Nephron progenitor cell (in vitro differentiated cells): ENCODE data around the gene LIPJ.
A peak's percentile ranks its signal among the peaks of the same experiment; 100 is the strongest.

ENCODE experiments used
- DNase-seq: peaks from one replicate; pipeline ENCODE4 v3.0.0; 2021
- H3K27ac Mint-ChIP-seq: 2 replicates; pipeline ENCODE4 v1.8.0; 2021; ENCODE audit warnings: mild to moderate bottlenecking, moderate library complexity, mixed read lengths
- H3K27me3 Mint-ChIP-seq: 2 replicates; pipeline ENCODE4 v1.8.0; 2021; ENCODE audit warnings: mild to moderate bottlenecking, low read depth, mixed read lengths; ENCODE audit not compliant: poor library complexity
- H3K36me3 Mint-ChIP-seq: 2 replicates; pipeline ENCODE4 v1.8.0; 2021; ENCODE audit warnings: low read depth, mixed read lengths
- H3K4me1 Mint-ChIP-seq: 2 replicates; pipeline ENCODE4 v1.8.0; 2021; ENCODE audit warnings: mixed read lengths
- H3K4me3 Mint-ChIP-seq: 2 replicates; pipeline ENCODE4 v1.8.0; 2021; ENCODE audit warnings: mild to moderate bottlenecking, moderate library complexity, mixed read lengths
- H3K9me3 Mint-ChIP-seq: 2 replicates; pipeline ENCODE4 v1.8.0; 2021; ENCODE audit warnings: mild to moderate bottlenecking, moderate library complexity, mixed read lengths
- TF ChIP-seq, protein P1 (sequence below): fragments of 200-600 bp; sonication (generic); IDR thresholded peaks from 2 replicates; pipeline ENCODE4 v1.5.0; 2021; ENCODE audit warnings: antibody characterized with exemption

LIPJ gene

GRCh38 chr10:88582806-88583583 is 3.6 kb upstream of the LIPJ start, which contains the start of gene RNLS:
Gene RNLS (minus strand): TSS chr10:88583318.
- H3K4me3 Mint-ChIP-seq, result peak within 1 kb of the TSS; percentile 86
- H3K27ac Mint-ChIP-seq, result no peak within 1 kb of the TSS
- DNase-seq, result peak; percentile 51
- peaks cover 4% of the 10 kb centered on the region for H3K36me3 Mint-ChIP-seq
- H3K9me3 Mint-ChIP-seq, result peaks cover 20% of the 10 kb centered on the region
- TF ChIP-seq, protein P1, sequence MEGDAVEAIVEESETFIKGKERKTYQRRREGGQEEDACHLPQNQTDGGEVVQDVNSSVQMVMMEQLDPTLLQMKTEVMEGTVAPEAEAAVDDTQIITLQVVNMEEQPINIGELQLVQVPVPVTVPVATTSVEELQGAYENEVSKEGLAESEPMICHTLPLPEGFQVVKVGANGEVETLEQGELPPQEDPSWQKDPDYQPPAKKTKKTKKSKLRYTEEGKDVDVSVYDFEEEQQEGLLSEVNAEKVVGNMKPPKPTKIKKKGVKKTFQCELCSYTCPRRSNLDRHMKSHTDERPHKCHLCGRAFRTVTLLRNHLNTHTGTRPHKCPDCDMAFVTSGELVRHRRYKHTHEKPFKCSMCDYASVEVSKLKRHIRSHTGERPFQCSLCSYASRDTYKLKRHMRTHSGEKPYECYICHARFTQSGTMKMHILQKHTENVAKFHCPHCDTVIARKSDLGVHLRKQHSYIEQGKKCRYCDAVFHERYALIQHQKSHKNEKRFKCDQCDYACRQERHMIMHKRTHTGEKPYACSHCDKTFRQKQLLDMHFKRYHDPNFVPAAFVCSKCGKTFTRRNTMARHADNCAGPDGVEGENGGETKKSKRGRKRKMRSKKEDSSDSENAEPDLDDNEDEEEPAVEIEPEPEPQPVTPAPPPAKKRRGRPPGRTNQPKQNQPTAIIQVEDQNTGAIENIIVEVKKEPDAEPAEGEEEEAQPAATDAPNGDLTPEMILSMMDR, result peak; percentile 61
- peaks cover 6% of the 10 kb centered on the region for H3K4me1 Mint-ChIP-seq
- H3K27me3 Mint-ChIP-seq, result peaks cover 18% of the 10 kb centered on the region

- Mint-ChIP-seq H3K9me3 (peaks cover 20% of the 10 kb centered on the region), H3K27ac (no peak overlapping the region), H3K36me3 (peaks cover 4% of the 10 kb centered on the region), H3K4me1 (peaks cover 6% of the 10 kb centered on the region), H3K27me3 (peaks cover 18% of the 10 kb centered on the region), H3K4me3 (peak overlapping the region; percentile 86)
- TF ChIP-seq, protein P1, result no peak
- no peak for DNase-seq
Measured at GRCh38 chr10:88583584-88583957, 3.0 kb upstream of the LIPJ start.

- no peaks in the 10 kb centered on the region for H3K36me3 Mint-ChIP-seq
- H3K4me1 Mint-ChIP-seq, result no peaks in the 10 kb centered on the region
- no peak for DNase-seq
- H3K9me3 Mint-ChIP-seq, result no peaks in the 10 kb centered on the region
- no peak overlapping the region for H3K27ac Mint-ChIP-seq
- TF ChIP-seq, protein P1, result no peak
- no peak overlapping the region for H3K4me3 Mint-ChIP-seq
- H3K27me3 Mint-ChIP-seq, result peaks cover 15% of the 10 kb centered on the region
Measured at GRCh38 chr10:88592381-88592780, 5.8 kb downstream of the LIPJ start.

DNA sequence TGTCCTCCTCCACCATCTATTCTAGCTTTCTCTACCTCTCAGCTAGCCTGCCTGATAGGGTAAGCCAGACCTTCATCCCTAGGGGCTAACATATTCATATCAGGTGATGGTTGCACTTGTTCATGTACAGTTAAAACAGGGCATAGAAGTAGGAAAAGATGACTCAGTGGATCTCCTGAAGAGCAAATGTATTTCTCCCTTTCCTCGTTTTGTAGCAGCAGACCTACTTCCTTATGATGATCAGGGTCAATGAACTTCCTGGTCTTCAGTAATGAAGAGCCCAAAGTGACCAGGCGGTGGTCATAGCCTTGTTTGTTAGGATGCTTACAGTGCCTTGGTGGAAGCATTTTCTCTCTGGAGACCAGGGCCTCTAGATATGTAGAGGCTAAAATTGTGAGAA is 6.3 kb downstream of the LIPJ start:
- H3K27ac Mint-ChIP-seq, result no peak overlapping the region
- H3K9me3 Mint-ChIP-seq, result no peaks in the 10 kb centered on the region
- no peak overlapping the region for H3K4me3 Mint-ChIP-seq
- no peaks in the 10 kb centered on the region for H3K4me1 Mint-ChIP-seq
- DNase-seq, result no peak
- H3K36me3 Mint-ChIP-seq, result no peaks in the 10 kb centered on the region
- peaks cover 15% of the 10 kb centered on the region for H3K27me3 Mint-ChIP-seq
- TF ChIP-seq, protein P1, result no peak

- no peaks in the 10 kb centered on the region for H3K36me3 Mint-ChIP-seq
Measured at GRCh38 chr10:88594482-88594881, 7.9 kb downstream of the LIPJ start.

More at GRCh38 chr10:88594482-88594881, 7.9 kb downstream of the LIPJ start:
- no peaks in the 10 kb centered on the region for H3K9me3 Mint-ChIP-seq
- H3K4me1 Mint-ChIP-seq, result no peaks in the 10 kb centered on the region
- H3K4me3 Mint-ChIP-seq, result no peak overlapping the region
- TF ChIP-seq, protein P1, result no peak
- H3K27me3 Mint-ChIP-seq, result peaks cover 12% of the 10 kb centered on the region
- no peak for DNase-seq
- H3K27ac Mint-ChIP-seq, result no peak overlapping the region
